Measurements from ENCODE around the gene C2CD4C. TPM values are rescaled to one million over a fixed set of nuclear protein-coding genes. Genes with fewer than 3 reads are reported as not detected.

C2CD4C gene
- total and polyA plus RNA-seq, 5 experiments from 2014 or later = not detected

GRCh38 chr19:378706-379105 lies 30.2 kb downstream of the C2CD4C start:
- Mint-ChIP-seq H3K4me1 (peaks cover 4 to 12% (median 10%) of the 10 kb centered on the region in 4 donors), H3K27me3 (peaks cover 13 to 55% (median 30%) of the 10 kb centered on the region in 5 donors), H3K36me3 (no peaks in the 10 kb centered on the region), H3K27ac (no peak overlapping the region), H3K4me3 (no peak overlapping the region), H3K9me3 (no peaks in the 10 kb centered on the region)
- no peak for DNase-seq
- ATAC-seq = no peak
- POLR2A ChIA-PET = no interaction called here

GRCh38 chr19:377801-378581 lies 31.0 kb downstream of the C2CD4C start:
- DNase-seq (peak in 1 of 10 donors; percentile 52), ATAC-seq (no peak)
- H3K36me3 Mint-ChIP-seq = no peaks in the 10 kb centered on the region
- peaks cover 8 to 55% (median 23%) of the 10 kb centered on the region in 5 donors for H3K27me3 Mint-ChIP-seq
- peaks cover 3 to 9% (median 5%) of the 10 kb centered on the region in 4 donors for H3K4me1 Mint-ChIP-seq
- POLR2A ChIA-PET = no interaction called here
- H3K27ac Mint-ChIP-seq = peak overlapping the region in 2 of 10 donors; percentile 73 to 88
- no peaks in the 10 kb centered on the region for H3K9me3 Mint-ChIP-seq
- H3K4me3 Mint-ChIP-seq = no peak overlapping the region

DNA sequence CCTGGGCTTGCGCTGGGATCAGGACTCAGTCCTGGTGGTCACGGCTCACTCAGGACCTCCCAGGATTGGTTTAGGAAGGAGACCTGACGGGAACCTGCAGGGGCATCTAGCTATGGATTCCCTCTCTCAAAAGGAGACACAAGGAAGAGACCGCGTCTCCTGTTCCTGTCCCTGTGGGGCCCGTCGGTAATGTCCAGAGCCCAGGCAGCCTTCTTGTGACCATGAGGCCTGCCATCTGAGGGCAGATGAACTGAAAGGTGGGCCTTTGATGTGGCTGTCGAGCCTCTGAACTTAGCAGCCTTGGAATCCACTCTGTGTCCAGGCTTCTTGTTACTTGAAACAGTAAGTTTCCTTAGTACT lies 32.9 kb downstream of the C2CD4C start:
- H3K9me3 Mint-ChIP-seq = no peaks in the 10 kb centered on the region
- no peak overlapping the region for H3K27ac Mint-ChIP-seq
- POLR2A ChIA-PET = no interaction called here
- no peak for DNase-seq
- peaks cover 7 to 63% (median 23%) of the 10 kb centered on the region in 5 donors for H3K27me3 Mint-ChIP-seq
- H3K36me3 Mint-ChIP-seq = no peaks in the 10 kb centered on the region
- peaks cover 0 to 6% (median 1%) of the 10 kb centered on the region in 4 donors for H3K4me1 Mint-ChIP-seq
- H3K4me3 Mint-ChIP-seq = no peak overlapping the region
- no peak for ATAC-seq

GRCh38 chr19:375395-376110 lies 33.4 kb downstream of the C2CD4C start:
- no peaks in the 10 kb centered on the region for H3K9me3 Mint-ChIP-seq
- no peak overlapping the region for H3K4me3 Mint-ChIP-seq
- DNase-seq (peak in 1 of 10 donors; percentile 46), ATAC-seq (no peak)
- POLR2A ChIA-PET = no interaction called here
- peaks cover 7 to 64% (median 26%) of the 10 kb centered on the region in 5 donors for H3K27me3 Mint-ChIP-seq
- no peaks in the 10 kb centered on the region for H3K36me3 Mint-ChIP-seq
- H3K4me1 Mint-ChIP-seq = peaks cover 0 to 6% (median 1%) of the 10 kb centered on the region in 4 donors
- H3K27ac Mint-ChIP-seq = no peak overlapping the region

- no peak for ATAC-seq
- Mint-ChIP-seq H3K4me1 (peaks cover 0 to 6% (median 1%) of the 10 kb centered on the region in 4 donors), H3K36me3 (no peaks in the 10 kb centered on the region), H3K9me3 (no peaks in the 10 kb centered on the region), H3K4me3 (no peak overlapping the region), H3K27me3 (peaks cover 7 to 60% (median 22%) of the 10 kb centered on the region in 5 donors), H3K27ac (no peak overlapping the region)
- POLR2A ChIA-PET = no interaction called here
- DNase-seq = peak in 1 of 10 donors; percentile 42
Observed at GRCh38 chr19:374886-375235, 34.1 kb downstream of the C2CD4C start.

GRCh38 chr19:374183-374885 lies 34.6 kb downstream of the C2CD4C start:
- DNase-seq = no peak
- Mint-ChIP-seq H3K9me3 (no peaks in the 10 kb centered on the region), H3K4me1 (peaks cover 0 to 6% (median 1%) of the 10 kb centered on the region in 4 donors), H3K27ac (no peak overlapping the region), H3K4me3 (no peak overlapping the region), H3K36me3 (no peaks in the 10 kb centered on the region), H3K27me3 (peaks cover 11 to 60% (median 26%) of the 10 kb centered on the region in 5 donors)
- POLR2A ChIA-PET = no interaction called here
- ATAC-seq = no peak

DNA sequence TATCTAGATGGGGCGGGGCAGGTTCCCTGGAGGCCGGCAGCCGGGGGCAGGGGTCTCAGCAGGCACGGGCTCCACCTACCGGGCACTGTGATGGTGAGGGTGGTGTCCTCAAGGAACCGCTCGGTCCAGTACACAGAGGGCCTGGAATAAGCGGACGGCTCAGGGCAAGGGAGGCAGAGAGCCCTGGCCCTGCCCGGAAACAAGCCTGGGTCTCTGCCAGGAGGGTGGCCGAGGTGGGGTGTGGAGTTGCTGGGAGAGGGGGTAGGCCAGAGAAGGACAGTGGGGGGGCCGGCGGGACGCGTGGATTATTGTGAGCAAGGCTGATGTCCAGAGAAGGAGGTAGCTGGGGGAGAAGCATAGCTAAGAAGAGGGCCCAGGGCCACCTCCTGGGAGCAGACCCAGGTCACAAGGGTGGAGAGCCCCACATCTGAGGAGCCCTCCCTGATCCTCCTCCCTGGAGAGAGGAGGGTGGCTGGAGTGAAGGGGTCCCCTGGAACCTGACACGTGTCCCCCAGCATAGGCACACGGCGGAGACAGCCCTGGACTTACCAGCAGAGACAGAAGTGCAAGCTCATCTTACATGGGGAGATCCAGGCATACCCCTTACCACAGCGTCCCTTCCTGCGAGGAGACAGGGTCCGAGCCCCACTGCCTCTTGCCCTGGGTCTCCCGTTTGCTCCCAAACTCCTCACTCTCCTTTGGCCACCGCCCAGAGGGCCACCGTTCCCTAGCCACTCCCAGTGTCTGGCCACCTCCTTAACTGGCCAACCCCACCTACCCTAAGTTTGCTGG lies 35.4 kb downstream of the C2CD4C start:
- no peaks in the 10 kb centered on the region for H3K36me3 Mint-ChIP-seq
- POLR2A ChIA-PET = no interaction called here
- H3K27ac Mint-ChIP-seq = no peak overlapping the region
- ATAC-seq (no peak), DNase-seq (no peak)
- H3K9me3 Mint-ChIP-seq = no peaks in the 10 kb centered on the region
- H3K4me1 Mint-ChIP-seq = peaks cover 0 to 6% (median 1%) of the 10 kb centered on the region in 4 donors
- peaks cover 12 to 68% (median 33%) of the 10 kb centered on the region in 5 donors for H3K27me3 Mint-ChIP-seq
- no peak overlapping the region for H3K4me3 Mint-ChIP-seq

DNA sequence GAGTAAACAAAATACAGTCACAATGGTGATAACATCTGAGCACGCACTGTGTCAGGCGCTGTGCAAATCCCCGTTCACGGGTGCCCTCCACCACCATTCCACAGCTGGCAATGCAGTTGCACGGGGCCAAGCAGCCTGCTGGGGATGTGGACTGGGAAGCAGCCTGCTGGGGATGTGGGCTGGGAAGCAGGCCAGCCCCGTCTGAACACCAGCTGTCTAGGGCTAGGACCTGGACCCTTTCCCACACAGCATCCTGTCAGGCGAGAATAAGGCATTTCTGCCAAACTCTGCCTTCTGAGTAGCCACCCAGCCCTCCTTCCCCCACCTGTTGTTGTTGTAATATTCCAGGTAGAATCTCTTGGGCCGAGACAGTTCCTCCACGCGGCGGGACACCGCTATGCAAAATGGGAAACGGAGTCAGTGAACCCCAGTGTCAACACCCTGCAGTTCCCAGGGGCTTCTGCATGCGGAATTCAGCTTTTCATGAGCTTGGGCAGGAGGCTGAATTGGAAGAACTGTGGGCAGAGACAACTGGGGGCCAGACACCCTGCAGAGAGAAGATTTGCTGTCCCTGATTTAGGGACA lies 36.5 kb downstream of the C2CD4C start:
- H3K4me3 Mint-ChIP-seq = no peak overlapping the region

GRCh38 chr19:371501-372168 lies 37.3 kb downstream of the C2CD4C start:
- H3K36me3 Mint-ChIP-seq = no peaks in the 10 kb centered on the region
- no peak overlapping the region for H3K4me3 Mint-ChIP-seq
- peaks cover 10 to 72% (median 32%) of the 10 kb centered on the region in 5 donors for H3K27me3 Mint-ChIP-seq
- ATAC-seq (no peak), DNase-seq (no peak)
- H3K9me3 Mint-ChIP-seq = no peaks in the 10 kb centered on the region
- POLR2A ChIA-PET = no interaction called here
- H3K4me1 Mint-ChIP-seq = peaks cover 0 to 5% (median 0%) of the 10 kb centered on the region in 4 donors
- H3K27ac Mint-ChIP-seq = no peak overlapping the region

More for the DNA sequence above, 36.5 kb downstream of the C2CD4C start:
- H3K27ac Mint-ChIP-seq = no peak overlapping the region
- H3K27me3 Mint-ChIP-seq = peaks cover 10 to 65% (median 28%) of the 10 kb centered on the region in 5 donors
- no peaks in the 10 kb centered on the region for H3K36me3 Mint-ChIP-seq
- H3K4me1 Mint-ChIP-seq = peaks cover 0 to 5% (median 0%) of the 10 kb centered on the region in 4 donors
- H3K9me3 Mint-ChIP-seq = no peaks in the 10 kb centered on the region
- ATAC-seq (no peak), DNase-seq (no peak)
- POLR2A ChIA-PET = no interaction called here

GRCh38 chr19:370641-371330 lies 38.2 kb downstream of the C2CD4C start:
- no peaks in the 10 kb centered on the region for H3K36me3 Mint-ChIP-seq
- no peaks in the 10 kb centered on the region for H3K9me3 Mint-ChIP-seq
- POLR2A ChIA-PET = no interaction called here
- ATAC-seq (no peak), DNase-seq (no peak)
- no peak overlapping the region for H3K4me3 Mint-ChIP-seq
- H3K27ac Mint-ChIP-seq = peak overlapping the region in 1 of 10 donors; percentile 44
- peaks cover 0 to under 1% (median 0%) of the 10 kb centered on the region in 4 donors for H3K4me1 Mint-ChIP-seq
- peaks cover 13 to 75% (median 33%) of the 10 kb centered on the region in 5 donors for H3K27me3 Mint-ChIP-seq

- Mint-ChIP-seq H3K36me3 (no peaks in the 10 kb centered on the region), H3K9me3 (no peaks in the 10 kb centered on the region), H3K4me3 (no peak overlapping the region), H3K4me1 (no peaks in the 10 kb centered on the region), H3K27ac (no peak overlapping the region), H3K27me3 (peaks cover 11 to 69% (median 33%) of the 10 kb centered on the region in 5 donors)
- POLR2A ChIA-PET = no interaction called here
- ATAC-seq = no peak
- DNase-seq = no peak
Observed at GRCh38 chr19:369876-370275, 39.1 kb downstream of the C2CD4C start.

Data from naive thymus-derived CD8-positive, alpha-beta T cell (primary cell).